ENCODE data around the gene UQCRFS1. TPM values are rescaled to one million over a fixed set of nuclear protein-coding genes. Genes with fewer than 3 reads are reported as not detected.

UQCRFS1 gene
- total RNA-seq, 2 donors from 2014 or later: 22.7 to 25.6 TPM

DNA sequence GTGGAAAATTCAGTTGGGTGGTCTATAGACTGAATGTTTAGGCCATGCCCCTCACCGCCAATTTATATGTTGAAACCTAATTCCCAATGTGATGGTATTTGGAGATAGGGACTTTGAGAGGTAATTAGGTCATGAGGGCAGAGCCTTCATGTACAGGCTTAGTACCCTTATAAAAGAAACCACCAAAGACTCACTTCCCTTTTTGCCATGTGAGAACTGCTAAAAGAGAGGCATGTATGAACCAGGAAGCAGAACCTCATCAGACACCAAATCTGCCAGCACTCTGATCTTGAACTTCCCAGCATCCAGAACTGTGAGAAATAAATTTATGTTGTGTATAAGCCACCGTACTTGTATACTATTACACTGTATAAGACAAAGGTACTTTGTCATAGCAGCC lies 40.6 kb downstream of the UQCRFS1 start:
- ATAC-seq (no peak), DNase-seq (no peak)
- Mint-ChIP-seq H3K36me3 (ENCODE audit: low read depth) (peaks cover 2% of the 10 kb centered on the region), H3K27me3 (no peaks in the 10 kb centered on the region), H3K4me1 (no peaks in the 10 kb centered on the region), H3K4me3 (no peak overlapping the region), H3K27ac (no peak overlapping the region)
- H3K9me3 ChIP-seq (ENCODE audit: control insufficient read depth, low read length, poor library complexity, severe bottlenecking): peaks cover 5% of the 10 kb centered on the region

GRCh38 chr19:29171525-29171924 lies 41.4 kb downstream of the UQCRFS1 start:
- Mint-ChIP-seq H3K4me3 (no peak overlapping the region), H3K4me1 (no peaks in the 10 kb centered on the region), H3K36me3 (ENCODE audit: low read depth) (peaks cover 2% of the 10 kb centered on the region), H3K27me3 (no peaks in the 10 kb centered on the region), H3K27ac (no peak overlapping the region)
- ATAC-seq: no peak
- no peaks in the 10 kb centered on the region for H3K9me3 ChIP-seq (ENCODE audit: control insufficient read depth, low read length, poor library complexity, severe bottlenecking)
- DNase-seq: no peak

DNA sequence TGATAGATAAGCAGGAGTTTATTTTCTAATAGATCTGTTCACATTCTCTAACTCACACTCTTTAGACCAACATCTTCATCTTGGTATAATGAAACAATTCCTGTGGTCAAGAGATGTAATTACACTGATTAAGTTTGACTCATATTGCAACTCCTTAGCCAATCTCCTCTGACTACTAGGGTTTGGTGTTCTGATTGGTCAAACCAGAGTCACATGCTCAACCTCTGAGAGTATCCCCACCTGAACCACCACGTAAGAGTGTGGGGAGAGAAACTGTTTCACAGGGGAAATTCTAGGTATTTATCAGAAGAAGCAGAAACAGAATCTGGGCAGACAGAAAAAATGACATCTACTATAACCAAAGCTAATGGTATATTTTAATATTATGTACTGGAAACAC lies 42.4 kb downstream of the UQCRFS1 start:
- peaks cover 2% of the 10 kb centered on the region for H3K36me3 Mint-ChIP-seq (ENCODE audit: low read depth)

DNA sequence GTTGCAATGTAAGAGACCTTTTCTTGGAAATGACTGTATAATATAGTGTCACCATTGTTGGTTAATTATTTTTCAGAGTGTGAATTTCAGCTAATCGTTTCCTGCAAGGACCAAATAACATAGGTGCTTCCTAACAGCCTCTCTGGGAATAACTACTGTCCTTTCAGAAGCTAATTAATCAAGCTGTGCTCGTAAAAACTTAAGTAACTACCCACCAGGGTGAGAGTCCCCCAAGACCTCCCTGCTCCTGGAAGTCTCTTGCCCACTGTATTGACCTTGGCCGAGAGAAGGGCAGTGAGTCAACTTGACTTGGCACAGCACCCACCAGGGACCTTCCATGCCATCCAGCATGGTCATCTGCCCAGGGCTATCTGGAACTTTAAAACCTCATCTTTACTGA lies 50.3 kb downstream of the UQCRFS1 start:
- no peaks in the 10 kb centered on the region for H3K27me3 Mint-ChIP-seq
- no peaks in the 10 kb centered on the region for H3K9me3 ChIP-seq (ENCODE audit: control insufficient read depth, low read length, poor library complexity, severe bottlenecking)
- H3K4me3 Mint-ChIP-seq: no peak overlapping the region
- DNase-seq: no peak
- H3K27ac Mint-ChIP-seq: no peak overlapping the region
- H3K4me1 Mint-ChIP-seq: no peaks in the 10 kb centered on the region
- ATAC-seq: no peak
- H3K36me3 Mint-ChIP-seq (ENCODE audit: low read depth): no peaks in the 10 kb centered on the region

More for the DNA sequence above, 42.4 kb downstream of the UQCRFS1 start:
- Mint-ChIP-seq H3K27ac (no peak overlapping the region), H3K27me3 (no peaks in the 10 kb centered on the region), H3K4me1 (no peaks in the 10 kb centered on the region), H3K4me3 (no peak overlapping the region)
- H3K9me3 ChIP-seq (ENCODE audit: control insufficient read depth, low read length, poor library complexity, severe bottlenecking): no peaks in the 10 kb centered on the region
- DNase-seq (no peak), ATAC-seq (no peak)

DNA sequence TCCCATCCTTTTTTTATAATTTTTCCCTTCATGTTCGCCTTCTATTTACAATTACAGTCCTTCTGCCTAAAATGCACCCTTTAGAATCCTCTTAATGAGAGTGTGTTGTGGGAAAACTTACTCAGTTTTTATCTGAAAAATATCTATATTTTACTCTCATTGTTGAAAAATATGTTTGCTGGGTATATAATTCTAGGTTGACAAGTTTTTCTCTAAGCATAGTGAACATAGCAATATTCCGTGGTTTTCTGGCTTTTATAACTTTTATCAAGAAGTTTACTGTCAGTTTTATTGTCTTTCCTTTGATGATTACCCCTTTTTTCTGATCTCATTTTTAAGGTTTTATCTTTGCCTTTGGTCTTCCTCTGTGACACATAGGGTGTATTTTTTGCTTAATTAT lies 57.3 kb downstream of the UQCRFS1 start:
- H3K27me3 Mint-ChIP-seq: no peaks in the 10 kb centered on the region
- no peak for DNase-seq
- H3K4me3 Mint-ChIP-seq: no peak overlapping the region
- no peaks in the 10 kb centered on the region for H3K9me3 ChIP-seq (ENCODE audit: control insufficient read depth, low read length, poor library complexity, severe bottlenecking)
- H3K27ac Mint-ChIP-seq: no peak overlapping the region
- no peaks in the 10 kb centered on the region for H3K36me3 Mint-ChIP-seq (ENCODE audit: low read depth)
- no peak for ATAC-seq
- no peaks in the 10 kb centered on the region for H3K4me1 Mint-ChIP-seq

Data from T-helper 17 cell (primary cell).